Nephron (organoid): Measurements from ENCODE around the gene PPP1R36.

Experiments used
- H3K27ac Mint-ChIP-seq, 3 experiments: 2 replicates each; pipeline ENCODE4 v1.8.0; 2020; ENCODE audit warnings: mixed read lengths in 3 of 3, mild to moderate bottlenecking in 2 of 3, moderate library complexity in 1 of 3
- H3K27me3 Mint-ChIP-seq: 2 replicates; pipeline ENCODE4 v1.8.0; 2021; ENCODE audit warnings: low read depth, mild to moderate bottlenecking, moderate library complexity, mixed read lengths
- H3K36me3 Mint-ChIP-seq: 2 replicates; pipeline ENCODE4 v1.8.0; 2020; ENCODE audit warnings: low read depth, mixed read lengths
- H3K4me1 Mint-ChIP-seq: 2 replicates; pipeline ENCODE4 v1.8.0; 2020; ENCODE audit warnings: mixed read lengths
- H3K4me3 Mint-ChIP-seq, 3 experiments: 2 replicates each; pipeline ENCODE4 v1.8.0; 2020; ENCODE audit warnings: mild to moderate bottlenecking in 3 of 3, mixed read lengths in 3 of 3, moderate library complexity in 2 of 3
- H3K9me3 Mint-ChIP-seq: 2 replicates; pipeline ENCODE4 v1.8.0; 2020; ENCODE audit warnings: mixed read lengths
- TF ChIP-seq, protein P1 (sequence below), 3 experiments: fragments of 200-600 bp; sonication (generic); IDR thresholded peaks; one replicate each; pipeline ENCODE4 v1.5.0; 2021; ENCODE audit warnings: antibody characterized with exemption in 3 of 3; ENCODE audit not compliant: unreplicated experiment in 3 of 3

Gene PPP1R36

DNA sequence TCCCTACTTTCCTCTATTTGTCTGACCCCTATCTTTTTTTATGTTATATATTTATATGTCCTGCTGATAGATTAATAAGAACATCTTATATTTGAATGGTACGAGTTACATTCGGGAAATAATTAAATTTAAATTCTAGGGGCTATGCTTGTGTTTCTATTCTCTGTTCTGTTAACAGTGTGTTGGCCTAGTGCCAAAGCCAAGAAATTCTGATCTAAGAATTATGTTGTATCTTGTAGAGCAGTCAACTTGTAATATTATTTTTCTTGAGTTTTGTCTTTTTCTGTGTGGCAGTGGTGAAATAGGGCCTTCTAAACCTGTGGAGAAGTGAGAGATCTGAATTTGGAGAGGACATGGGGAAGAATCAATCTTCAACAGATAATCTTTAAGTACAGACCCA lies 18.2 kb upstream of the PPP1R36 start:
- Mint-ChIP-seq H3K36me3 (peaks cover 13% of the 10 kb centered on the region), H3K27ac (no peak overlapping the region), H3K4me1 (no peaks in the 10 kb centered on the region), H3K27me3 (no peaks in the 10 kb centered on the region), H3K9me3 (no peaks in the 10 kb centered on the region), H3K4me3 (no peak overlapping the region)
- TF ChIP-seq, protein P1, sequence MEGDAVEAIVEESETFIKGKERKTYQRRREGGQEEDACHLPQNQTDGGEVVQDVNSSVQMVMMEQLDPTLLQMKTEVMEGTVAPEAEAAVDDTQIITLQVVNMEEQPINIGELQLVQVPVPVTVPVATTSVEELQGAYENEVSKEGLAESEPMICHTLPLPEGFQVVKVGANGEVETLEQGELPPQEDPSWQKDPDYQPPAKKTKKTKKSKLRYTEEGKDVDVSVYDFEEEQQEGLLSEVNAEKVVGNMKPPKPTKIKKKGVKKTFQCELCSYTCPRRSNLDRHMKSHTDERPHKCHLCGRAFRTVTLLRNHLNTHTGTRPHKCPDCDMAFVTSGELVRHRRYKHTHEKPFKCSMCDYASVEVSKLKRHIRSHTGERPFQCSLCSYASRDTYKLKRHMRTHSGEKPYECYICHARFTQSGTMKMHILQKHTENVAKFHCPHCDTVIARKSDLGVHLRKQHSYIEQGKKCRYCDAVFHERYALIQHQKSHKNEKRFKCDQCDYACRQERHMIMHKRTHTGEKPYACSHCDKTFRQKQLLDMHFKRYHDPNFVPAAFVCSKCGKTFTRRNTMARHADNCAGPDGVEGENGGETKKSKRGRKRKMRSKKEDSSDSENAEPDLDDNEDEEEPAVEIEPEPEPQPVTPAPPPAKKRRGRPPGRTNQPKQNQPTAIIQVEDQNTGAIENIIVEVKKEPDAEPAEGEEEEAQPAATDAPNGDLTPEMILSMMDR (IDR thresholded peaks at IDR 0.05; ENCODE audit: unreplicated experiment in 3 of 3): no peak

DNA sequence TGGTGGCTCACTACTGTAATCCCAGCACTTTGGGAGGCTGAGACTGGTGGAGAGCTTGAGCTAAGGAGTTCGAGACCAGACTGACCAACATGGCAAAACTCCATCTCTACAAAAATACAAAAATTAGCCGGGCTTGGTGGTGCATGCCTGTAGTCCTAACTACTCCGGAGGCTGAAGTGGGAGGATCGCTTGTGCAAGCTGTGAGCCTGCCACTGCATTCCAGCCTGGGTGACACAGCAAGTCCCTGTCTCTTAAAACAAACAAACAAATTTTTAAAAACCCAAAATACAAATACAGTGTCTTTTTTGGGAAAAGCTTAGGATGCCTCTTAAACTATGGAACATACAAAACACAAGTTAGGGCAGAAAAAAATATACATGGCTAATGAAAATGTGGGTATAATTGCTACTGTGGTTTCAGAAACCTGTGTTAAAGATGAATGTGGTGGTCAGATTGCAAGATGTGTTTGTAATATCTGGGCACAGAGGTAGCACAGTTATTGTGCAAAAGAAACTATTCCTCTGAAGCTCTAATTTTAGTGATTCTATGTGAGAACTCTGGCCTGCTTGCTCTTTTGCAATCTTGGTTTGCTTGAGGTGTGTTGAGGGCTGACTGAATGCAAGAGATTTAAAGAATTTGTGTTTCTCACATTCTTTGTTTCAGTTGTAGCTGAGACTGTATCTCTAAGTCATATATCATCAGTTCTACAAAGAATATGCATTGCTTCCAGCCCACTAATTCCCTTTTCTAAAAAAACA lies 13.1 kb upstream of the PPP1R36 start:
- peaks cover 11% of the 10 kb centered on the region for H3K4me1 Mint-ChIP-seq
- H3K27me3 Mint-ChIP-seq: no peaks in the 10 kb centered on the region
- H3K9me3 Mint-ChIP-seq: peaks cover 11% of the 10 kb centered on the region
- H3K36me3 Mint-ChIP-seq: peaks cover 8% of the 10 kb centered on the region
- peak overlapping the region; percentile 65 to 76 (median 69) for H3K4me3 Mint-ChIP-seq
- TF ChIP-seq, protein P1 (IDR thresholded peaks at IDR 0.05; ENCODE audit: unreplicated experiment in 3 of 3): no peak
- H3K27ac Mint-ChIP-seq: peak overlapping the region; percentile 59 to 79 (median 77)

DNA sequence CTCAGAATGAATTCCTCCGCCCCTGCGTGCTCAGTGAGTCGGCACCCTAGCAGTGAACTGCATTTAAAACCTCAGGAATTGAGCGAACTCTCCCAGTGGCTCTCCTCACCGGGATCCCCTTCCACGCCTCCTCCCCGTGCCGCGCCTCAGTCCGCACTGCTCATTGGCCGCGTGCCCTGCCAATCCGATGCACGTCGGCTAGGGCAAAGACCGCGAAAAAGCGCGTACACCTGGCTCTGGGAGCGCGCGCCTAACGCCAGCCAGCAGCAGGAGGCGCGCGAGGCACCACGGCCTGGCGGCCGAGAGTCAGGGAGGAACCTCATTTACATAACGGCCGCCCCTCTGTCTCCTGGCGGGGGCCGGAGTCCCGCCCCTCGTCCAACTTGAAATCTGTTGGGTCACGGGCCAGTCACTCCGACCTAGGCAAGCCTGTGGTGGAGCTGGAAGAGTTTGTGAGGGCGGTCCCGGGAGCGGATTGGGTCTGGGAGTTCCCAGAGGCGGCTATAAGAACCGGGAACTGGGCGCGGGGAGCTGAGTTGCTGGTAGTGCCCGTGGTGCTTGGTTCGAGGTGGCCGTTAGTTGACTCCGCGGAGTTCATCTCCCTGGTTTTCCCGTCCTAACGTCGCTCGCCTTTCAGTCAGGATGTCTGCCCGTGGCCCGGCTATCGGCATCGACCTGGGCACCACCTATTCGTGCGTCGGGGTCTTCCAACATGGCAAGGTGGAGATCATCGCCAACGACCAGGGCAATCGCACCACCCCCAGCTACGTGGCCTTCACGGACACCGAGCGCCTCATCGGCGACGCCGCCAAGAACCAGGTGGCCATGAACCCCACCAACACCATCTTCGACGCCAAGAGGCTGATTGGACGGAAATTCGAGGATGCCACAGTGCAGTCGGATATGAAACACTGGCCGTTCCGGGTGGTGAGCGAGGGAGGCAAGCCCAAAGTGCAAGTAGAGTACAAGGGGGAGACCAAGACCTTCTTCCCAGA lies 9.3 kb upstream of the PPP1R36 start, which contains the start of gene HSPA2:
HSPA2 (plus strand) TSS at position 534 of the 995 bp plus-strand sequence; CDS start at position 643, 109 bp downstream.
- H3K4me1 Mint-ChIP-seq: peaks cover 11% of the 10 kb centered on the region
- H3K36me3 Mint-ChIP-seq: peaks cover 8% of the 10 kb centered on the region
- H3K27ac Mint-ChIP-seq: peak within 1 kb of the TSS; percentile 74 to 95 (median 91)
- TF ChIP-seq, protein P1 (IDR thresholded peaks at IDR 0.05; ENCODE audit: unreplicated experiment in 3 of 3): peak; percentile 55 to 72 (median 57)
- no peaks in the 10 kb centered on the region for H3K27me3 Mint-ChIP-seq
- peaks cover 25% of the 10 kb centered on the region for H3K9me3 Mint-ChIP-seq
- H3K4me3 Mint-ChIP-seq: peak within 1 kb of the TSS; percentile 89 to 93 (median 92)

DNA sequence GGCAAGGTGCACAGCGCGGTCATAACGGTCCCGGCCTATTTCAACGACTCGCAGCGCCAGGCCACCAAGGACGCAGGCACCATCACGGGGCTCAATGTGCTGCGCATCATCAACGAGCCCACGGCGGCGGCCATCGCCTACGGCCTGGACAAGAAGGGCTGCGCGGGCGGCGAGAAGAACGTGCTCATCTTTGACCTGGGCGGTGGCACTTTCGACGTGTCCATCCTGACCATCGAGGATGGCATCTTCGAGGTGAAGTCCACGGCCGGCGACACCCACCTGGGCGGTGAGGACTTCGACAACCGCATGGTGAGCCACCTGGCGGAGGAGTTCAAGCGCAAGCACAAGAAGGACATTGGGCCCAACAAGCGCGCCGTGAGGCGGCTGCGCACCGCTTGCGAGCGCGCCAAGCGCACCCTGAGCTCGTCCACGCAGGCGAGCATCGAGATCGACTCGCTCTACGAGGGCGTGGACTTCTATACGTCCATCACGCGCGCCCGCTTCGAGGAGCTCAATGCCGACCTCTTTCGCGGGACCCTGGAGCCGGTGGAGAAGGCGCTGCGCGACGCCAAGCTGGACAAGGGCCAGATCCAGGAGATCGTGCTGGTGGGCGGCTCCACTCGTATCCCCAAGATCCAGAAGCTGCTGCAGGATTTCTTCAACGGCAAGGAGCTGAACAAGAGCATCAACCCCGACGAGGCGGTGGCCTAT lies 8.3 kb upstream of the PPP1R36 start:
- Mint-ChIP-seq H3K36me3 (peaks cover 8% of the 10 kb centered on the region), H3K4me1 (peaks cover 11% of the 10 kb centered on the region), H3K27ac (no peak overlapping the region), H3K9me3 (peaks cover 25% of the 10 kb centered on the region), H3K4me3 (peak overlapping the region in 1 of 3 experiments; percentile 89), H3K27me3 (no peaks in the 10 kb centered on the region)
- TF ChIP-seq, protein P1 (IDR thresholded peaks at IDR 0.05; ENCODE audit: unreplicated experiment in 3 of 3): no peak

DNA sequence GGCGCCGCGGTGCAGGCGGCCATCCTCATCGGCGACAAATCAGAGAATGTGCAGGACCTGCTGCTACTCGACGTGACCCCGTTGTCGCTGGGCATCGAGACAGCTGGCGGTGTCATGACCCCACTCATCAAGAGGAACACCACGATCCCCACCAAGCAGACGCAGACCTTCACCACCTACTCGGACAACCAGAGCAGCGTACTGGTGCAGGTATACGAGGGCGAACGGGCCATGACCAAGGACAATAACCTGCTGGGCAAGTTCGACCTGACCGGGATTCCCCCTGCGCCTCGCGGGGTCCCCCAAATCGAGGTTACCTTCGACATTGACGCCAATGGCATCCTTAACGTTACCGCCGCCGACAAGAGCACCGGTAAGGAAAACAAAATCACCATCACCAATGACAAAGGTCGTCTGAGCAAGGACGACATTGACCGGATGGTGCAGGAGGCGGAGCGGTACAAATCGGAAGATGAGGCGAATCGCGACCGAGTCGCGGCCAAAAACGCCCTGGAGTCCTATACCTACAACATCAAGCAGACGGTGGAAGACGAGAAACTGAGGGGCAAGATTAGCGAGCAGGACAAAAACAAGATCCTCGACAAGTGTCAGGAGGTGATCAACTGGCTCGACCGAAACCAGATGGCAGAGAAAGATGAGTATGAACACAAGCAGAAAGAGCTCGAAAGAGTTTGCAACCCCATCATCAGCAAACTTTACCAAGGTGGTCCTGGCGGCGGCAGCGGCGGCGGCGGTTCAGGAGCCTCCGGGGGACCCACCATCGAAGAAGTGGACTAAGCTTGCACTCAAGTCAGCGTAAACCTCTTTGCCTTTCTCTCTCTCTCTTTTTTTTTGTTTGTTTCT lies 7.6 kb upstream of the PPP1R36 start:
- H3K27ac Mint-ChIP-seq: no peak overlapping the region
- H3K9me3 Mint-ChIP-seq: peaks cover 25% of the 10 kb centered on the region

More for the DNA sequence above, 7.6 kb upstream of the PPP1R36 start:
- peaks cover 6% of the 10 kb centered on the region for H3K4me1 Mint-ChIP-seq
- peaks cover 8% of the 10 kb centered on the region for H3K36me3 Mint-ChIP-seq
- TF ChIP-seq, protein P1 (IDR thresholded peaks at IDR 0.05; ENCODE audit: unreplicated experiment in 3 of 3): no peak
- H3K27me3 Mint-ChIP-seq: peaks cover 2% of the 10 kb centered on the region
- peak overlapping the region in 2 of 3 experiments; percentile 14 to 28 for H3K4me3 Mint-ChIP-seq
